GM19324 (cell line): Measurements from ENCODE around the gene SLC26A9.

Experiments used
- ATAC-seq: cut with Tn5 transposase; IDR thresholded peaks from one replicate; pipeline ENCODE4 v1.9.1; 2021; ENCODE audit warnings: mild to moderate bottlenecking, moderate library complexity; ENCODE audit not compliant: unreplicated experiment, low FRiP score

SLC26A9 gene

DNA sequence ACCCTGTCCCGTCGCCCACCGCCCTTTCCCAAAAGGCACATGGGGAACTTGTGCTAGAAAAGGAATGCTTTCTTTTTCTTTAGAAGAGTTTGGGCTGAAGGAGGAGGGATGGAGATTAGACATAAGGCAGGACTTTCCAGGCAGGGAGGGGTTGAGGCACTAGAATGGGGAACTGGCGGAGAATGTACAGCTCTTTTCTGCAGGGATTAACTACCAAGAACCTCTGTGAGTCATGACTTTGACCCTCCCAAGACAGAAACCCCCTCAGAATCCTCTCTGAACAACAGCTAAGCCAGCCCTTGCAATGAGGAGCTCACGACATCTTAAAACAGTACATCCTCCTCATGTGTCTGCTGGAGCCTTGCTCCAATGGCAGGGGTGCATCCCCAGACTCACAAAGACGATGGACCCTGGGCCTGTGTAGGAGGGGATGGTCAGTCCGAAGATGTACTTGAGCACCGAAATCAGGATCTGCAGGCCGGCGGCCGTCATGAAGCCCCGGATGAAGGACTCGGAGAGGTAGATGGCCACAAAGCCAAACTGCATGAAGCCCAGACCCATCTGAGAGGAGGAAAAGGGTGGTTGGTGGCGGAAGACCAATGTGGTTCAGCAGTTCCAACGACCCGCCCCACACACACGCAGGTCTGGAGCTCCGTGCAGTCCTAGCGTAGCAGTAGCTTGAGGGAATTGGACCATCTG lies 13.6 kb downstream of the SLC26A9 start:
- no peak for ATAC-seq

DNA sequence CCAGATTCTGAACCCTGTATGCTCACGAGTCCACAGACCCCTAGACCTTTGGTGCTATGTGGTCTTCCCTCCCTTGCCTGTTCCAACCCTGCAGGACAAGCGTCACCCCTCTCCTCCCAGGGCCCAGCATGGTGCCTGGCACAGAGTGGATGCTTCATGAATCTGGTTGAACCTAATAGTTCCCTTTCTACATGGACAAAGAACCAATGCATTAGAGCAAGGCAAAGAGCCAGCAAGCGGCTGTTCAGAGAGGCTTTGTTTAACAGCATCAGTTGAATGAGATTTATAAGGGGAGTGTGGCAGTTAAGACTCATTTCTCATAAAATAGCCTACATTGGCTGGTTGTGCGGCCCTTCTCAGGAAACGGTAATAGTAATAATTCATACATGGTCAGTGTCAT lies 14.9 kb downstream of the SLC26A9 start:
- ATAC-seq: no peak

DNA sequence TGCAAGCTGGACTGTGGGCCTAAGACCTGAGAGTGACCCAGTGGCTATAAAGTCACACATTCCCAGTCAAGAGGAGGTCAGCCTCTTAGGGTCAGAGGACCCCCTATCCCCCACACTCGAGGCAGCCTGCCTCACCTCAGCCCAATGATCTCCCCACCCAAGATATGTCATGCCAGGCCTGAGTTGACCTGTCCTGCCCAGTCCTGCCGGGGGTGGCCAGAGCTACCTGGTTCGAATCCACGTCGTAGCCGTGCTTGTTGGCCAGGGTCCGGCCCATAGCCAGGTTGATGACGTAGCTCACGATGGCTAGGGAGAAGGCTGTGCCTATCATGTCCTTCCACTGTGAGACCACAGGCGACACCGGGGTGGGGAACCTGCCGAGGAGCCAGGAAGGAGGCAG lies 15.6 kb downstream of the SLC26A9 start:
- ATAC-seq: no peak

DNA sequence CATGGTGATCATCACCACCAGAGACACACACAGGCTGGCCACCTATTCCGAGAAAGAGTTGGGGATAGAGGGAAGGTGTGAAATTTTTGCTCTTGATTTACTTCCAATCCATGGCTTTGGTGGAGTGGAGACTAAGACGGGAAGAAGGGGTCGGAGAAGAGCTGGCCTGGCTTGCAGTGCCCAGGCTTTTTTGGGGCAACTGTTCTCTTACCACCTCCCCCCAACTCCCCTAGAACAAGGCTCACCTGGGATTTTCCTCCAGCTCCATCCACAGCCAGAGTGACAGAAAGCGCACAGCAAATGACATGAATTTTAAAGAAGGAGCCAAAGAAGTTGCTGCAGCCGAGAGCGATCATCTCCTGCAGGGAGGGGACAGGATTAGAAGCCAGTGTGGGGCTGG lies 16.0 kb downstream of the SLC26A9 start:
- no peak for ATAC-seq

DNA sequence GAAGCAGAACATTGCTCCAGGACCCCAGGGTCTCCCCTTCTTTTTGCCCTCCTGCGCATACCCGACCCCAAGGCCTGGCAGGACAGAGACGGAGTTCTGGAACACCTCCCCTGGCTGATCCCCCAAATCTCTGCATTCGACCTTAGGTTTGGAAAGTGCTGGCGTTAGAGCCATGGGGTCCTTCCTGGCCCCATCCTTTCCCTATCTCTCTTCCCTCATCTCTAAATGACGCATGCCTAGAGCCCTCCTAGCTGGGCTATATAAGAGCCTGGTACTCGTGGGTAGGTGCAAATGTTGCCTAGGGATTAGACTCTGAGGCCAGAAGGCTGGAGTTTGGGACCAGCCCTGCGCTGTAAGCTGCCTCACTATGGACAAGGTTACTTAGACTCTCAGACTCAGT lies 16.6 kb downstream of the SLC26A9 start:
- ATAC-seq: no peak

DNA sequence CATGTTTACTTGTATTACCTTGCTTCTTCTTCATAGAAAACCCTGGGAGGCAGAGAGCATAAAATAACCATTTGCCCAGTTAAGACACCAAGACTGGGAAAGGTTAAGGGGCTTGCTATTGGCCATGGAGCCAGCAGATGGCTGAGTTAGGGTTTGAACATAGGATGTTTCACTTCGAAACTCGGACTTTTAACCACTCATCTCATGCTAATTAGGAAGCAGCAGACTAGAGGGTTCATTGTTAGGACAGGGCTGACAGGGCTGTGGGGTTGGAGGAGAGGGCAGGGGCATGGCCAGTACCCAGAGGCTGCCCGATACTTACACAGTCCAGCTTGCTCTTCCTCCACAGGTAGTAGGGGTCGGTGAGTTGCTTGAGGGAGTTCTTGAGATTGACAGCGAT lies 17.0 kb downstream of the SLC26A9 start:
- no peak for ATAC-seq

DNA sequence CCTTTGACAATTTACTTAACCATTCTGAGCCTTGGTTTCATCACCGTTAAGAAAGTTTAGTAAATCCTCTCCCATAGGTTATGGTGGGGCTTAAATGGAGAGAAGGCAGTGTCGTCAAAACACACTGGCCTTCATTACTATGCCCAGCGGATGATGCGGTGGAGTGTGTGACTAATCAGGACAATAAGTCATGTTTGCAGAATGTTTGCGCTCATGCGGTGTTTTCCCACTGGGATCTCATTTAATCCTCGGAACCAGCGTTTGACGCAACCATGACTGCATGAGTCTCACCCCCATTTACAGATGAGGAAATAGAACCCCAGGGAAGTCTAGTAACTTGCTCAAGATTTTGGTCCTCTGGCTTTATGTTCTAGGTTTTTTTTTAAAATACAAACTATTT lies 17.5 kb downstream of the SLC26A9 start:
- ATAC-seq: no peak

DNA sequence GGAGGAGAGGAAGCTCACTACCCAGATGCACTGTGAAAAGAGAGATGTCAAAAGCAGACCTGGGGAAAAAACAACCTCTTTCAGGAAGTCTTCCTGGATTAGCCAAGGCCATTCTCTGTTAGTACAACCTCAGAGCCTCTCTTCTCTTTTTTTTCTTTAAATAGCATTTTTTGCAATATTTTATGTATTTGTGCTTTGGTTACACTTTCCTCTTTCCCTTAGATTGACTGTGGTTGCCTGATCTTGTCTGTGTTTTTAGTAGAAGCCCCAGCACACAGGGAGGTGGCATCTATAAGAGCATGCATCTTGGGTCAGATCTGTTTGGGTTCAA lies 18.8 kb downstream of the SLC26A9 start:
- no peak for ATAC-seq

DNA sequence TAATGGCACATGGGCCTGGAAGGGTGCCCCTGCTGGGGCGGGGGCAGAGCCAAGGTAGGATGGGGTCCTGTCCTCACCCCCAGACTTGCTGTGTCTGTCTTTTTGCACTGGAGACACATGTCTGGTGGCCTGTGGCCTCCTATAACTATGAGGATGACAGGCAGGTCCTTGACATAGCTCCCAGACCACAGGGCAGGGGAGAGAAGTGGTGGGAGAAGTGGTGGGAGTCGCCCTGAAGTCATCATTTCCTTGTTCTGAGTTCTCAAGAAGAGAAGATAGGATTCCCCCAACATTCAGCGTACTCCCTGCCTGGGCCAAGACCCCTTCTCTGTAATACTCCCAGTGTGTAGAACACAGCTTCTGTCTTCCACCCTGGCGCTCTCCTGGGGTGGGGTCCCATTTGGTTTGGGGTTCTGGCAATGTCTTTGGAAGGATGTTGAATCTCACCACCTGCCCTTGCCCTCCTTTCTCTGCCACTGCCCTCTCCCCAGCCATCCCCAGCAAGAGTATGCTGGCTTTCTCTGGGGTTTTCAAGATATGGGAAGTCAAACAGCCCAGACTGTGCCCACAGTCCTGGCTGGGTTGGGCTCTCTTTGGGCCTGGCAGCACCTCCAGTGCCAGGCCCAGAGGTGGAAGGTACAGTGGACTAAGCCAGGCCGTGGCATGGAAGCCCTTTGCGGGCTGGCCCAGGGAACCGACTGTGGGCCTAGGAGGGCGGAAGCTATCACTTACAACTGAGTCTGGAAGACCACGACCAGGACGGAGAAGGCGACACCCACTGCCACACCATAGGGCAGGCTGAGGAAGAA lies 19.4 kb downstream of the SLC26A9 start:
- no peak for ATAC-seq

DNA sequence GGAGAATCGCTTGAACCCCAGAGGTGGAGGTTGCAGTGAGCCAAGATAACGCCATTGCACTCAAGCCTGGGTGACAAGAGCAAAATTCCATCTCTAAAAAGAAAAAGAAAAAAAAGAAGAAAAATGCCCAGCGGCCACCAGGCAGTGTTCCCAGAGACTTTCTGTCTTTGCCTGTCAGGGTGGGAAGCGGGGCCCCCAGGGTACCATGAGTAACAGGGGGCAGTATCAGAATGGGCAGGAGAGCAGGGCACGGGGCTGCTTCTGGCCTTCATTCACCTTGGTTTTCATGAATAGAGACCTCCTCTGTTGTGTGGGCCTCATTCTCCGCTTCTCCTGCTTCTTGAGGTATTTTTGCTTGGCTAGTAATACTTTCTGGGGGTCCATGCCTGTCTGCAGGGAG lies 20.4 kb downstream of the SLC26A9 start:
- ATAC-seq: no peak

DNA sequence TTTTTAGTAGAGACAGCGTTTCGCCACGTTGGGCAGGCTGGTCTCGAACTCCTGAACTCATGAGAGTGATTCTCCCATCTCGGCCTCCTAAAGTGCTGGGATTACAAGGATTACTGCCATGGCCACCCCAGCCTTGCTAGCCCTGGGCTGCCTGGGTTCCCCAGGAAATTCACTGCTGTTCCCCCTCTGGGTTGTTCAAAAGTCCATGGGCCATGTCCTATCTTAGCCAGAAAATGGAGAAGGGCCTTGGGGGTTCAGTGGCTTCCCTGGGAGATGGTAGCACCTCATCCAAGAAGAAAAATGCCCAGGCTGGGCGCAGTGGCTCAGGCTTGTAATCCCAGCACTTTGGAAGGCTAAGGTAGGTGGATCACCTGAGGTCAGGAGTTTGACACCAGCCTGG lies 20.9 kb downstream of the SLC26A9 start:
- ATAC-seq: no peak

DNA sequence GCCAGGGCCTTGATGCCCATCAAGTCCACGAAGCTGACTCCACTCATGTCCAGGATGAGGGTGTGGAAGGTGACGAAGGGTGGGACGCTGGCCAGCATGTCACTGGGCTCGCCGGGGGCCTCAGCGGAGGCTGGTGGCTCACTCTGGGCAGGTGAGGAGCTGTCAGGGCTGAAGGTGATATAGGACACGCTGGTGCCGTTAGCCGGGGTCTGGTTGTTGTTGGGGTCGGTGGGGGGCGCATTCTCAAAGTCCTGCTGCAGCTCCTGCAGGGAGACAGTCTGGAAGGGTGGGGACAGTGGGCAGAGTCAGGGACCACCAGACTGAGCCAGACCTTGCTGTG lies 21.7 kb downstream of the SLC26A9 start:
- ATAC-seq: no peak

DNA sequence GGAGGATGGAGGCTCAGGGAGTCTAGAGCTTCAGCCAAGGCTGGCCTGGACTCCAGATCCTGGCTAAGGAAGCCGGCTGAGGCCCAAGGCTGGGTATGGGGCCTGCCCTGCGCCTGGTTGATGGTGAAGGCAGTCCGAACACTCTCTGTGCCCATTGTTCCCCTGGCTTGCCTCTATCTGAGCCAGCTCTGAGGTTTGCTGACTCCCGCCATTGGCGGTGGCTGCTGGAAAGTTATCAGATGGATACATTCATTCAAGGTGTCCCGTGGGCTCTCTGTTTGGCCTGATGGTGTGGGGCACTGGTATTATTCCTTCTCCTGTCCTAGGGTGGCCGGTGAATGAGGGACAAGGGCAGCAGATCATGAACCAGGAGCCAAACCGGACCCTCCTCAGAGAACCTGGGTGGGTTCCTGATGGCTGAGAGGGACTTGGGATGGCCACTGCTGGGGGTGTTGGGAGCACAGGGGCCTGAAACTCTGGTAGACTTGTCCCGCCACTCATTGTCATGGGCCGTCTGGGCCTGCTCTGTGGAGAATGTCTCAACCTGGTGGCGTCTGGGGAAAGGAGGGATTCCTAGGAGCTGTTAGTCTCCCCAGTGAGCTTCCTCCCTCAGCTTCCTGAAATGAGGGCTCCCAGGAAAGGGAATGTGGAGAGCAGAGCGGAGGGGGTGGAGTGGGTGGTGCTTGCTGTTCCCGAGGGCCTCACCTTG lies 22.2 kb downstream of the SLC26A9 start:
- ATAC-seq: no peak

DNA sequence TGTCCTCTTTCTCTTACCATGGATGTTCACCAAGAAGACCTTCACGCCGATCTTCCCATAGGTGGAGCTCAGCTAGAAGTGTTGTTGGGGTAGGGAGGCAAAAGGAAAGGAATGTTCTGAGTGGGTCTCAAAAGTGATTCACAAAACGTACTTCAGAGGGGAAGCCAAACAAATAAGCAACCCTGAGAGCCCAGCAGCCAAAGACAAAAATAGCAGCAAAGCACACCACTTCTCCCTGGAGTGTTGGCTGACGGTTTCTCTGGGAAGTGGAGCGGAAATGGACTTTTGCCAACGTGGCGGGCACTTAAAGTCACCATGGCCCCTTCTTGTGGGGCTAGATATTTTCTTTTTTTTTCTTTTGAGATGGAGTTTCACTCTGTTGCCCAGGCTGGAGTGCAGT lies 23.1 kb downstream of the SLC26A9 start:
- ATAC-seq: no peak

DNA sequence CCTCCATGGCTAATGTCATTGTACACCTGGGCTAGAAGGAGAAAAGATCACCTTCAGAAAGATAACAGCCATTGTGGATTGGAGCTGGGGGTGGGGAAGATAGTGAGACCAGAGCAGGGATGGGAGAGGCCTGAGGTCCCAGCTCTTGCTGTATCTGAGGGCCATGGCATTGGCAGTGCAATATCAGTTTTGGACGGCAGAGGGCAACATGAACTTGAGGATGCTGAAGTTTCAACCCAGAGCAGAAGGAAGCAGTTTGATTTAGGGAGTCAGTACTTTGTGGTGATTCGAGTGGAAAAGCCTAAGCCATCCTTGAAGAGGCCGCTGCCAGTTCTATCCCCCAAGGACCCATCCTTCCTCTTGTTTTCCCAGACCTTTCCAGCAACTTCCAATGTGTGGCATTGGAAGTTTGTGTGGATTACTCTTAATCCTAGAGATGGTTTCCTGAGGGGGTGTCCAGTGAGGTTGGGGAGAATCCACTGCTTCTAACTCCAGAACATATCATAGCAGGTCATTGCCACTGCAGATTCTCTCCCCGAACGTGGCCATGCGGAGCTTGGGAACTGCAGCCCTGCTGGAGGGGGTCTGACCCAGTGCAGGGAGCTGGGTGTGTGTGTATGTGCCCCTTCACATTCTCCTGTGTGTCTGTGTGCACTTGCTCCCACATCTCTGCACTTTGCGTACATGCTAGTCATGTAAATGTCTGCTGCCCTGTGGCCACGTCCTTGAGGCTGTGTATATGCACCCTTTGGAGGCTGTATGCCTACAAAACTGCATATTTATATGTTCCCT lies 24.1 kb downstream of the SLC26A9 start:
- no peak for ATAC-seq

DNA sequence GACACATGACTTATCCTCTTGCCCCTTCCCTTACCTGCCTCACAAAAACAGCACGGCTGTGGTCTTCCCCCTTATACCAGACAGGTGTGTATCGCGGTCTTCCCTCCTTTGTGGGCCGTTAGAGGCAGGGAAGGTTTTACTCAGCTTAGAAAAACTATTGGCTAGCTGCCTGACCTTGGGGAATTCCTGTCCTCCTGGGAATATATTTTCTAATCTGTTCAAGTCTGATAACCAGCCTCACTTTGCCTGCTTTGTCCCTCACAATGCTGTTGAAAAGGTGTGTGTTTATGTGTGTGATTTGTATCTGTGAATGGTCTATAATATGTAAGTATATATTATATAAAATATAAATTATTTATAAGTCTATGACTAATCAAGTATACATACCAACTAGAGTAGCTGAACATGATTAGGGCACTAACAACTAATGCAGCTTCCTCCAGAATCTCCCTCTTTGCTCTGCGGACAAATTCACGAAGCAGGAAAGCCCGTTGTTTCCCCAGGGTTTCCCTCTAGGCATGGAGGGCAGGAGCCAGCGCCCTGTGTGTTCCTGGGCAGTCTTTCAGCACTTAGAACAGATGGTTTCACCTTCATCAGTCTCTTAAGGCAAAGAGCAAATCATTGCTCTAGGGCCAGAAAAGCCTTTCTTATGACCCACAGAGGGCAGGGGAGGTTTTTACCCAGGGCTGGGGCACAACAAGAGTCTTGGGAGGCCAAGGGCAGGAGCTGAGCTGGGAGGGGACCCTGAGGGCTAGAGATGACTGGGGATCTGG lies 25.6 kb downstream of the SLC26A9 start:
- no peak for ATAC-seq

DNA sequence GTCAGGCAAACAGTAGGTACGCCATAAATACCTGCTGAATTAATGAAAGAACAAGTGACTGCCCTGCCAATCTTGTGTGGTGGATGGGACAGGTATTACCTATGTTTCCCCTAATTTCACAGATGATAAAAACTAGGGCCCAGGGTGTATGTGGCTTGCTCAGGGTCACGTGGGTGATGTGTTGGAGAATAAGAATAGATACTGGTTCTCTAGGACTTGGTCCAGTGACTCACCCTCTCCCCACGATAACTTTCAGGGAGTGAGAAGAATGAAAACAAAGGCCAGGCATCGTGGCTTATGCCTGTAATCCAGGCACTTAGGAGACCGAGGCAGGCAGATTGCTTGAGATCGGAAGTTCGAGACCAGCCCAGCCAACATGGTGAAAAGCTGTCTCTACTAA lies 26.7 kb downstream of the SLC26A9 start:
- ATAC-seq: no peak

DNA sequence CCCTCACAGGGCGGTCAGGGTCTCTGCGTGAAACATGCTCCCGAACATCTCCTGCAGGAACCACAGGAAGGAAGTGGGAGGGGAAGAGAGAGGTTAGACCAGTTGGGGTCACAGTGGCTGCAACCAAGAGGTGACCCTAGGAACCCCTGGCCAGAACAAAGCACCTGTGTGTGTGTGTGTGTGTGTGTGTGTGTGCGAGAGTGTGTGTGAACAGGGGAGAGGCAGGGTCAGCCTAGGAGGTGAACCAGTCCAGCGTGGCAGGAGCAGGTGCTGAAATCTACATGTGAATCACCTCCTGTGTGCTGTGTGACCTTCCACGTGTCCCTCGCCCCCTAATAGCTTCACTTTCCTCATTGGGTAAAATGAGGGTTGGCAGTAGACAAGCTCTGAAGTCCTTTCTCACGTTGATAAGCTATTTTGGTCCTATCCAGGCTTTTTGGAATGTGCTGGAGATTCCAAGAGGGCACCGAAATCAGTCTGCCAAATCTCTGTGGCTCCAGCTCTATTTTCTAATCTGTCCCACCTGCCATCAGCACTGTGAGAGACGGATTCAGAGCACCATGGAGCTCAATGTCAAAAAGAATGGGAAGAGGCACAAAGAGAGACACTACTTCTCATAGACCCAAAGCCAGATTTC lies 27.8 kb downstream of the SLC26A9 start:
- no peak for ATAC-seq

DNA sequence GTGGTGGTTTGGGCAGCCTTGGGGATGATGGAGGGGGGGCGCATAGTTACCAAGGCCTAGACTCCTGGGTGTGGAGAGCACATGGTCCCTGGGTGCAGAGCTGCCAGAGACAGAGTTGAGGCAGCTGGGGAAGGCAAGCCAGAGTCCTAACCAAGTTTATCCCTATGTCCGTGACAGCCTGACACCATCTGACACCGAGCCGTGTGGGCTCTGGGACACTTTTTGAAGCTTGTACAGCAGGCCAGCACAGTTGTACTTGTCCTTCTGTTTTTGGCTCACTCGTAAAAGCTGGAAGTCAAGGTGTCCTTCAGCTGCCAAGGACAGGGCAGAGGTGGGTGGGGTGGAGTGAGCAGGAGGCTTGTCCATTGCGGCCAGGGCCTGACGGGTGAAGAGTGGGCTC lies 28.5 kb downstream of the SLC26A9 start:
- no peak for ATAC-seq

DNA sequence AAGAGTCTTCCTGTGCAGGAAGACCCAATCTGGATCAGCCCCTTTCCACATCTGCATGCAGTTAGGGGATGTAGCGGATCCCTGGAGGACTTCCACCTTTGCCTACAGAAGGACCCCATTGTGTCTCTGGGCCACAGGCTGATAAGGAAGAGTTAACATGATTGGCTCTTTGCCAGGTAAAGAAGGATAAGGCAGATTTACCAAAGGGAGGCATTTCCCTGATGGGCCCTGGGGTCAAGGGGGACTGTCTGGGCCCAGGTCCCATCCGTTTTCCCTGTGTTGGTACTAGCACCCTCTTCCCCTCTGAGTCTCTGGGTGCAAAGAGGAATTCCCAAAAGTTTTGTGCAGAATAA lies 29.1 kb downstream of the SLC26A9 start:
- no peak for ATAC-seq
